ENCODE measurements around the gene NDUFB4. TPM values are rescaled to one million over a fixed set of nuclear protein-coding genes. Genes with fewer than 3 reads are reported as not detected.
A peak's percentile ranks its signal among the peaks of the same experiment; 100 is the strongest.

NDUFB4 gene
- total RNA-seq, 4 donors from 2014 or later = 142 to 333 (median 256) TPM

DNA sequence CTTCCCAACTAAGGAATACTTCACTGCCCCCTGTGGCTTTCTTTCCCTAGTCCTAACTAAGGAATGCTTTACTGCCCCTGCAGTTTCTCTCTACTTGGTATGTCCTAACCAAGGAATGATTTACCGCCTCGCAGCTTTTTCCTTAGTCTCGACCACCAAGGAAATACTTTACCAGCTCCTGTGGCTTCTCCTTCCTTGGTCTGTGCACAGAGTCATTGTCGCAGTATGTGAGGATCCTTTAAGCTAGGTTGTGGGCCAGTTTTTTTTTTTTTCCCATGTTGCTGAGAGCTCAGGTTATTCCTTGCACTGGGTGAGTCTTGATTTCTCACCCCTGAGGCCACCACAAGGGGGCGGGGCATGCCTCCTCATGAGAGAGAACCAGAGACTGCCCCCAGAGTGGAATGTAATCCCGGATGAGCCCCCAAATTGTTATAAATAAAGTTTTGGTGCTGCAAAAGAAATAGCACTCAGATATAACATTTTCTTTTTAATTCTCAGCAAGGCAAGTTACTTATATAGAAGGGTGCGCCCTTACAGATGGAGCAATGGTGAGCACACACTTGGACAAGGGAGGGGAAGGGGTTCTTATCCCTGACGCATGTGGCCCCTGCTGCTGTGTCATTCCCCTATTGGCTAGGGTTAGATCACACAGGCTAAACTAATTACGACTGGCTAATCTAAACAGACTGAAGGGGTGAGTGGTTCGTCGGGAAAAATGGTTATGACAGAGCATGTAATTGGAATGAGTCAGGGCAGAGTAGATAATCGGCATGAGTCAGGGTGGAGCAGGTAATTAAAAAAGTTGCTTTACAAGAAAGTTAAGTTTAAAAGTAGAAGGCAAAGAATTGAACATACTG, 27.0 kb downstream of the NDUFB4 start:
- DNase-seq (ENCODE audit: extremely low spot score) = no peak
- intact Hi-C loops (cut with DNase I) = no loop called here
- Histone ChIP-seq H3K4me3 (no peak overlapping the region), H3K27ac (replicated peaks in 1 of 4) (no peak overlapping the region), H3K4me1 (no peaks in the 10 kb centered on the region), H3K9me3 (peaks cover 0 to 13% (median 4%) of the 10 kb centered on the region in 4 donors), H3K27me3 (no peaks in the 10 kb centered on the region), H3K36me3 (no peaks in the 10 kb centered on the region)
- TF ChIP-seq, protein P1, sequence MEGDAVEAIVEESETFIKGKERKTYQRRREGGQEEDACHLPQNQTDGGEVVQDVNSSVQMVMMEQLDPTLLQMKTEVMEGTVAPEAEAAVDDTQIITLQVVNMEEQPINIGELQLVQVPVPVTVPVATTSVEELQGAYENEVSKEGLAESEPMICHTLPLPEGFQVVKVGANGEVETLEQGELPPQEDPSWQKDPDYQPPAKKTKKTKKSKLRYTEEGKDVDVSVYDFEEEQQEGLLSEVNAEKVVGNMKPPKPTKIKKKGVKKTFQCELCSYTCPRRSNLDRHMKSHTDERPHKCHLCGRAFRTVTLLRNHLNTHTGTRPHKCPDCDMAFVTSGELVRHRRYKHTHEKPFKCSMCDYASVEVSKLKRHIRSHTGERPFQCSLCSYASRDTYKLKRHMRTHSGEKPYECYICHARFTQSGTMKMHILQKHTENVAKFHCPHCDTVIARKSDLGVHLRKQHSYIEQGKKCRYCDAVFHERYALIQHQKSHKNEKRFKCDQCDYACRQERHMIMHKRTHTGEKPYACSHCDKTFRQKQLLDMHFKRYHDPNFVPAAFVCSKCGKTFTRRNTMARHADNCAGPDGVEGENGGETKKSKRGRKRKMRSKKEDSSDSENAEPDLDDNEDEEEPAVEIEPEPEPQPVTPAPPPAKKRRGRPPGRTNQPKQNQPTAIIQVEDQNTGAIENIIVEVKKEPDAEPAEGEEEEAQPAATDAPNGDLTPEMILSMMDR (IDR thresholded peaks at IDR 0.05) = peak in 1 of 3 experiments; percentile 20
- no peak for TF ChIP-seq POLR2A (IDR thresholded peaks at IDR 0.05; ENCODE audit: low read depth)
- WGBS = 91% methylated on average over 12 of the region's 12 CpGs

DNA sequence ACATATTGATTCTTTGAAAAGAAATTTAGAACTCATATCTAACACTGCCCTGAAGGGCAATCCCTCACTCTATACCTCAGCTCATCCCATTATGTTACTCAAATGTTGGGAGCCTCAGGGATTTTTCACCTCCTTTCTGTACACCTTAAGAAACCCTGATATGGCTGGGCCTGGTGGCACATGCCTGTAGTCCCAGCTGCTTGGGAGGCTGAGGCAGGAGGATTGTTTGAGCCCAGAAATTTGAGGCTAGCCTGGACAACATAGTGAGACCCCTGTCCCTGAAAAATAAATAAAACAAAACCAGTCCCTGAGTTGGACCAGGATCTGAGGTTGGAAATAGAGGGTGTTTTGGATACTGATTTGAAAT, 27.6 kb downstream of the NDUFB4 start:
- TF ChIP-seq POLR2A (IDR thresholded peaks at IDR 0.05; ENCODE audit: low read depth) (no peak), POLR2AphosphoS5 (IDR thresholded peaks at IDR 0.05) (no peak), EP300 (IDR thresholded peaks at IDR 0.05) (no peak)
- TF ChIP-seq, protein P1 (IDR thresholded peaks at IDR 0.05) = no peak
- Histone ChIP-seq H3K36me3 (no peaks in the 10 kb centered on the region), H3K27ac (replicated peaks in 1 of 4) (no peak overlapping the region), H3K9me3 (peaks cover 0 to 13% (median 4%) of the 10 kb centered on the region in 4 donors), H3K4me3 (no peak overlapping the region), H3K4me1 (no peaks in the 10 kb centered on the region), H3K27me3 (no peaks in the 10 kb centered on the region)
- intact Hi-C loops (cut with DNase I) = no loop called here
- DNase-seq (ENCODE audit: extremely low spot score) = no peak

DNA sequence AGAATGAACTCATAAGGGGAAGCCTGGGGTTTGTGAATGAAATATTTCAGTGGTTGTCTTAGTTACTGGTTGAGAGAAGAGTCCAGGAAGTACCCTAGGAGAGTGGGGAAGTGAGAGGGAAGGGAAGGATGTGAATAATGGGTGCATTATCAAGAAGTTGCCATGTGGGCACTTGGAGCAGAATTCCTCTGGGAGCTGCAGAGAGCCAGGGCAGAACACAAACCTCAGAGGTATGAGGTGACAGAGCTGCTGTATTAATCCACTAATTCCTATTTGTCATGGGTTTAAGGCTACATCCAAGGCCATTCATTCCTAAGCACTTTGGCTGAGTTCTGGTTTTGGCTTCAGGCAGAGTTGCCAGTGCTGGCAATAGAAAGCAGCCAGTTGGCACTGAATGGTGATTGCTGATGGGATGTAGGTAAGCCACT, 29.0 kb downstream of the NDUFB4 start:
- intact Hi-C loops (cut with DNase I) = no loop called here
- no peaks in the 10 kb centered on the region for H3K4me1 ChIP-seq

DNA sequence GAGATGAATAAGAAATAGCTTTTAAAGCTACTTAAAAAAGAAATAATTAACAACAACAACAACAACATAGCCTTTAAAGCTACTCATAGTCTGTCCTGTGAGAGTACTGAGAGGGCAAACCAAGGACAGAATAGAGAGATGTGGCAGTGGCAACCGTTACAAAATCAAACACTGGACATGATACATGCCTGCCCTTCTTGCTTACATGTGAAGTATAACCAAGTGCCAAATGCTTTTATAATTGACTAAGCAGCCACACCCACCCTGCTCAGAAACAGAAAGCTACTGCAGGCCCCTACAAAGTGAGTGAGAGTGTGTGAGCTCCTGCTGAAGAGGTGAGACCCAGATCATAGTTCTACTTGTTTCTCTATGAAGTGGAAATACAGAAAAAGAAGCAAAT, 38.4 kb downstream of the NDUFB4 start:
- Histone ChIP-seq H3K9me3 (no peaks in the 10 kb centered on the region), H3K4me1 (peaks cover 0 to 16% (median 7%) of the 10 kb centered on the region in 4 donors), H3K4me3 (no peak overlapping the region), H3K36me3 (no peaks in the 10 kb centered on the region), H3K27ac (replicated peaks in 1 of 4) (no peak overlapping the region), H3K27me3 (no peaks in the 10 kb centered on the region)
- TF ChIP-seq EP300 (IDR thresholded peaks at IDR 0.05) (no peak), POLR2A (IDR thresholded peaks at IDR 0.05; ENCODE audit: low read depth) (no peak), POLR2AphosphoS5 (IDR thresholded peaks at IDR 0.05) (no peak)
- TF ChIP-seq, protein P1 (IDR thresholded peaks at IDR 0.05) = no peak
- WGBS = 0% methylated on average over 1 of the region's 1 CpG
- intact Hi-C loops (cut with DNase I) = no loop called here
- DNase-seq (ENCODE audit: extremely low spot score) = no peak

More for the DNA sequence above, 29.0 kb downstream of the NDUFB4 start:
- TF ChIP-seq POLR2A (IDR thresholded peaks at IDR 0.05; ENCODE audit: low read depth) (no peak), EP300 (IDR thresholded peaks at IDR 0.05) (no peak), POLR2AphosphoS5 (IDR thresholded peaks at IDR 0.05) (no peak)
- TF ChIP-seq, protein P1 (IDR thresholded peaks at IDR 0.05) = no peak
- Histone ChIP-seq H3K9me3 (peaks cover 0 to 13% (median 4%) of the 10 kb centered on the region in 4 donors), H3K27ac (replicated peaks in 1 of 4) (no peak overlapping the region), H3K4me3 (no peak overlapping the region), H3K36me3 (no peaks in the 10 kb centered on the region), H3K27me3 (no peaks in the 10 kb centered on the region)
- DNase-seq (ENCODE audit: extremely low spot score) = no peak
